GM19193 (cell line): ENCODE measurements around the gene GRK6.

Experiments used
- POLR2A ChIP-seq: IDR thresholded peaks from 4 replicates; pipeline ENCODE4 v1.6.1; 2011; ENCODE audit not compliant: insufficient read depth, insufficient read length; ENCODE audit errors: extremely low read depth

Gene GRK6

GRCh38 chr5:177457852-177458681, 31.6 kb downstream of the GRK6 start:
- TF ChIP-seq POLR2A, result no peak

GRCh38 chr5:177458912-177459350, 32.5 kb downstream of the GRK6 start:
- no peak for TF ChIP-seq POLR2A

DNA sequence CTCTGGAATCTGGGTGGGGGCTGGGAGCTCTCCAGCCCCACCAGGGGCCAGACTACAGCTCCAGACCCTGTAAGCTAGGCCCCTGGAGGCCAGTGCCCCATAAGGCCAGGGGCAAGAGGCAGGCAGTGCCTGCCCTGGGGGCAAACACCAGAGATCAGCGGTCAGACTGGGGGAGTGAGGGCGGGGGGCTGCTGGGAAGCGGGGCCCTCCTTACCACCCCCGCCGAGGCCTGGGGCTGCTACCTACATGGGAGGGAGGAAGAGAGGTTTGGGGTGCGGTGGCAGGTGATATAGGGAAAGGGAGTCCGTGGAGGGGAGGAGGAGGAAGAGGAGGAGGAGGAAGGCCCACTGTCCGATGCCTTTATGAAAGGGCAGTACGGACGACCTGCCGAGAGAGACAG, 32.9 kb downstream of the GRK6 start:
- TF ChIP-seq POLR2A, result no peak

GRCh38 chr5:177459819-177460628, 33.5 kb downstream of the GRK6 start:
- no peak for TF ChIP-seq POLR2A

DNA sequence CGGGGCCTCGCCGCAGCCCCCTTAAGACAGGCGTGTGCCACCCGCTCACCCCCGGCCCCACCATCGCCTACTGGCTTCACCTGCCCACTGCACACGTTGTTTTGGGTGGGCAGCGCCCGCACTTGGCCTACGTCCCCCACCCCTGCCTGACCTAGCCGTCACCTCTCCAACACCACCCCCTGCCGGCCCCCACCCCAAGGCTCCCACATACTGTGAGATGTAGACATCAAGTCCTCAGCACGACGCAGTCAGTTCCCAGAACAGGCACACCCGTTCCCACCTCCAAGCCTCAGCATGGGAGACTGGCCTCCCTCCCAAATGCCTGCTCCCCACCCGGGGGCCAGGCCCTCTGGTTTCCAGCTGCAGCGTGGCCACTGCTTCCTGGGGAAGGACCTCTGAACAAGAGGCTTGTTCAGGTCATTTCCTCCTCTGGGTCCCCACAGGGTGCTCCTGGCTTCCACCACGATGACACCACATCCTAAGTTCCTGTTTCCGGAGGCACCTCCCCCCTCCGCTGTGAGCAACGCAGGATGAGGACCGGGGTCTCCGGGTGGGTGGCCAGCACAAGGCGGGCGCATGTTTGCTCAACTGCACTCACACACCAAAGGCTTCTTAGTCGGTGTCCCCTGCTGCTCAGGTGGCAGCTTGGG, 35.7 kb downstream of the GRK6 start:
- no peak for TF ChIP-seq POLR2A

DNA sequence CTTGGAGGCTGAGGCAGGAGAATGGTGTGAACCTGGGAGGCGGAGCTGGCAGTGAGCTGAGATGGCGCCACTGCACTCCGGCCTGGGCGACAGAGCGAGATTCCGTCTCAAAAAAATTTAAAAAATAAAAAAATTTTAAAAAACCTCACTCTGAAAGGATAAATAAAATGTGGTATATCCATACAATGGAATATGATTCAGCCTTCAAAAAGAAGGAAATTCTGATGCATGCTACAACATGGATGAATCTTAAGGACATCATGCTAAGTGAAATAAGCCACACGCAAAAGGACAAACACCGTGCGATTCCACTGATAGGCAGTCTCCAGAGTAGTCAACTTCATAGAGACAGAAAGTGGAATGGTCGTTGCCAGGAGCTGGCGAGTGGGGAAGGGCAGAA, 38.6 kb downstream of the GRK6 start:
- TF ChIP-seq POLR2A, result no peak

GRCh38 chr5:177466861-177467260, 40.4 kb downstream of the GRK6 start:
- TF ChIP-seq POLR2A, result no peak

DNA sequence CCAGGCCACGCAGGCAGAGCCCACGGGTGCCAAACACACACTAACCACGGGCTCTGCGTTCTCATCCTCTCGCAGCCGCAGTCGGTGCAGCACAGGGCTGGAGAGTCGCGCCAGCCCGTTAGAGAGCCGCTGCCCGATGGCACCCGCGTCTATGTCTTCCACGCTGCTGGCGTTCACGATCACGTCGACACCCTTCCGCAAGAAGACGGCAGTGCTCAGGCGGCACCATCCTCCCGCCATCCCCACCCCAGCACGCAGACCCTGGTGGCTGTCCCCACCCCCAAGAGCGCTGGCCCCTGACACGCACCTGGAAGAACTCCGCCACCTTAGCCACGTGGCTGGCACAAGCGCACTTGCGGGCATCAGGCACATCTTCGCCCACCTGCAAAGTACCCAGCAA, 41.0 kb downstream of the GRK6 start:
- no peak for TF ChIP-seq POLR2A

DNA sequence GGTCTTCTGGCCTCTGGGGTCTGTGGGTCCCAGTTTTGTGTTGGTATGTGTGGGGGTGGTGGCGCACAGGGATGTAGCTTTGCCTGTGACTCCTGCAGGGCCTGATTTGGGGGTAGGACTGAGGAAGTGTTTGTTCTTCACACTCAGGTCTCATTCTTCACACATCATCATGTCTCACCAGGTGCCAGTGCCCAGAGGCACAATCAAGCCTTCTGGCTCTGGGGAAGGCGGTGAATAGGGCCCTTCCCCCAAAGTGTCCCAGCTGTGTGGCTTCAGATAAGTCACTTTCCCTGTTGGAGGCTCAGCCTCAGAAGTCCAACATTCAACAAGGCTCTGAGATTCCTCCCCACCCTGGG, 41.8 kb downstream of the GRK6 start:
- TF ChIP-seq POLR2A, result no peak

GRCh38 chr5:177468685-177469628, 42.5 kb downstream of the GRK6 start:
- TF ChIP-seq POLR2A, result no peak

DNA sequence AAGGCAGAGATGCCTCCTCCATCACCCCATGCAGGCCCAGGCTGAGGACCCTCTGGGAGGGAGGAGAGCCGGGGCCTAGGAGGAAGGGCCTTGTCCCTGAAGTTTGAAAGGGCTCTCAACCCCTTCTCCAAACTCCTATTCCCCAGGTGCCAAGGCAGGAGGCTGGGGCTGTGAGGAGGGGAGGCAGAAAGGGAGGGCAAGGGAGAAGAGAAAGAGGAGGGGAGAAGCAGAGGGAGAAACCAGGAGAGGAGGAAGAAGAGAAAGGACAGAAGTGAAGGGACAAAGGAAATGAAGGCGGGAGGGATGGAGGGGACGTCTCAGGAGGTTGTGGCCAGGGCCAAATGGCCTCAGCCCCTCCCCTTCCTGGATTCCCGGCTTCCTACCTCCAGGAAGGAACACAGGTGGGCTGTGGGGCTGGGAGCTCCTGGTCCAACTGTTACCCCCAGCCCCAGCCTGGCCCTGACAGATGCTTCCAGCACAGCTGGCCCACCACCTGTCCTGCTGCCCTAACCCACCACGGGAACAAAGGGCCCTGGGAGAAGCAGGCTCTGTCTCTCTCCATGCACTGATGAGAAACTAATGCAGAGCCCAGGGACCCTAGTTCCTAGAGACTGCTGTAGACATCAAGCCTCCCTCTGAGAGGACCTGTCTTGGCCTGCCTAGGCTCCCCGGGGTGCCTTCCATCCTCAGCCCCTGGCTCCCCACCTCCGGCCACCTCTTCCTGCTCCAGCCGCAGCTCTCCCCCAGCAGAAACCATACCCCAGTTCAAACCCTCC, 43.5 kb downstream of the GRK6 start:
- TF ChIP-seq POLR2A, result no peak

DNA sequence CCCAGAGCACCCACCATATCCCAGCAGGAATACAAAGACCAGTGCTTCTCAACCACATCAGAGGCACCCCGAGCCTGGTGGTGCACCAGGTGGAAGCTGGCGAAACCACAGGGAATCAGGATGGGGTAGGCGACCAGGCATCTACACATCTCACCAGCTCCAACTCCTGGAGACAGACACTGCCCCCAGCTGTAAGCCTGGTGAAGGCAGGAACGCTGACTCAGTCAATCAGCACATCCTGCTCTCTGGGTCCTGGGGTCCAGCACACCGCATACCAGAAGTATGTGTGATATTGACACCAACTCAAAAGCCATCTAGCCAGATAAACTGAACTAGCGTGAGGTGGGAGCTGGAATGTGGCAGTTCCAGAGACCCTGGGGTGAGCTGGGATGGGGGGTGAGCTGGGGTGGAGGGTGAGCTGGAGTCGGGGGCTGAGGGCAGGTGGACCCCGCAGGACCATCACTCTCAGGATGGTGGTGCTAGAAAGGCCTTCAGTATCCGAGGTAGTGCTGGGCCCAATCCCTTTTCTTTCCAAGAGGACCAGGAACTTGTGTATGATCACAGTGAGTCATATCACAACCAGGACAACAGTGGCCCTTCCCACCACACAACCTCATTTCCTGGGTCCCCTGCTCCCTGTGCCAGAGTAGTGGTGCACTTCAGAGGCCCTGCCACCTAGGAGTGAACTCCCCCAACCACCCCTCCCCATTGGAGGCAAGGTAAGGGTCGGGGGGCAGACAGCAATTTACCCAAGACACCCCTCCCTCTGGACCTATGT, 44.5 kb downstream of the GRK6 start:
- no peak for TF ChIP-seq POLR2A
